AG10803 (cell line): Measurements from ENCODE around the gene NSD2.

ENCODE experiments used
- DNase-seq: peaks from one replicate; pipeline ENCODE4 v3.0.0; 2010; ENCODE audit warnings: low read depth
- H3K4me3 ChIP-seq: 2 replicates; pipeline ENCODE4 v1.5.1; 2011; ENCODE audit warnings: mild to moderate bottlenecking, low read length, control low read depth
- CTCF ChIP-seq: conservative IDR thresholded peaks from 2 replicates; pipeline ENCODE4 v1.5.1; 2011; ENCODE audit warnings: mild to moderate bottlenecking, low read length, control low read depth, inconsistent platforms

Gene NSD2

GRCh38 chr4:1970926-1971325, 99.7 kb downstream of the NSD2 start:
- TF ChIP-seq CTCF, result no peak
- DNase-seq, result no peak
- no peak overlapping the region for H3K4me3 ChIP-seq

- no peak overlapping the region for H3K4me3 ChIP-seq
- no peak for DNase-seq
- no peak for TF ChIP-seq CTCF
Measured at GRCh38 chr4:1971456-1972200, 100.4 kb downstream of the NSD2 start.

- DNase-seq, result no peak
- no peak overlapping the region for H3K4me3 ChIP-seq
- TF ChIP-seq CTCF, result no peak
Measured at GRCh38 chr4:1972414-1972813, 101.2 kb downstream of the NSD2 start.

GRCh38 chr4:1973218-1973617, 102.0 kb downstream of the NSD2 start:
- no peak for DNase-seq
- H3K4me3 ChIP-seq, result no peak overlapping the region
- no peak for TF ChIP-seq CTCF

GRCh38 chr4:1973661-1974060, 102.5 kb downstream of the NSD2 start:
- no peak for TF ChIP-seq CTCF
- no peak for DNase-seq
- no peak overlapping the region for H3K4me3 ChIP-seq

GRCh38 chr4:1974840-1975239, 103.6 kb downstream of the NSD2 start:
- no peak for DNase-seq
- H3K4me3 ChIP-seq, result no peak overlapping the region
- no peak for TF ChIP-seq CTCF

- no peak overlapping the region for H3K4me3 ChIP-seq
- no peak for DNase-seq
- no peak for TF ChIP-seq CTCF
Measured at GRCh38 chr4:1975391-1975801, 104.2 kb downstream of the NSD2 start.
